HG03095 (cell line): ENCODE results near the gene CTNNA2.

Experiments used
- ATAC-seq: cut with Tn5 transposase; IDR thresholded peaks from one replicate; pipeline ENCODE4 v1.9.1; 2021; ENCODE audit warnings: moderate library complexity; ENCODE audit not compliant: unreplicated experiment

Gene CTNNA2

GRCh38 chr2:79846878-79847277 is 334.0 kb downstream of the CTNNA2 start:
- no peak for ATAC-seq

DNA sequence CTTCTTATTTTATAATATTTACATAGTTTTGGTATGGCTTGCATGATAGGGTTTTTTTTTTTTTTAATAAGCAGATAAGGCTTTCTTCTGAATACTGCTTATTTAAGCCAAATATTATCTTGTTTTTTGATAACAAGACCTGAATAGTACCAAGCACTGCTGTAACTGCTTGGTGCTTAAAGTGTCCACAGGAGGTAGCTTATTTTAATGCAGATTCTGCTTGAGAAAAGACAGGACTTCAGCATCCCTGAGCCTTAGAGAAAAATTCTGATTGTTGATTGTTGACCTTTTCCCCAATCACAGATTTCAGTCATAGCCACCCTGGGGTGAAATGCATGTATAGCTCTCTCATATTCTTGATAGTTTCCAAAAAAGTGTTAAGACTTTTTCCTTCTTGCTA is 336.4 kb downstream of the CTNNA2 start:
- no peak for ATAC-seq

GRCh38 chr2:79849949-79850348 is 337.1 kb downstream of the CTNNA2 start:
- no peak for ATAC-seq

DNA sequence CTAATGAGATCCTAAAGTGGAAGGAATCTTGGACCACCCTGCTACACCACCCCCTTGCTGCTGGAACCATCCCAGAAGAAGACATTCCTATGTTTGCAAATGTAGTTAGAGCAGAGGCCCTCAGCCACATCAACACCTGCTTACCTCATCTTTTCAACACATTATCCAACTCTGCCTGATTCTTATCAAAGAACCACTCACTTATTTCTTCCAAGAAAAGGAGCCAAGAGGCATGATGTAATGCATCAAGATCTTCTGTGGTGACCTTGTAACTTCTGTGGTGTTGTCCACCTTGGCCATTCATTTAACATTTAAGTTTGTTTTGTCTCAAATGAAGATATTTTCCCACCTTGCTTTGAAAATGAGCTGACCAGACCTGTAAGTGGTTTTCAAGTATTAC is 338.1 kb downstream of the CTNNA2 start:
- ATAC-seq, result no peak

GRCh38 chr2:79855264-79856006 is 342.6 kb downstream of the CTNNA2 start:
- ATAC-seq, result no peak

- ATAC-seq, result no peak
Measured at GRCh38 chr2:79857888-79858287, 345.0 kb downstream of the CTNNA2 start.

GRCh38 chr2:79860228-79861058 is 347.6 kb downstream of the CTNNA2 start:
- ATAC-seq, result no peak

- no peak for ATAC-seq
Measured at GRCh38 chr2:79861059-79861374, 348.2 kb downstream of the CTNNA2 start.

DNA sequence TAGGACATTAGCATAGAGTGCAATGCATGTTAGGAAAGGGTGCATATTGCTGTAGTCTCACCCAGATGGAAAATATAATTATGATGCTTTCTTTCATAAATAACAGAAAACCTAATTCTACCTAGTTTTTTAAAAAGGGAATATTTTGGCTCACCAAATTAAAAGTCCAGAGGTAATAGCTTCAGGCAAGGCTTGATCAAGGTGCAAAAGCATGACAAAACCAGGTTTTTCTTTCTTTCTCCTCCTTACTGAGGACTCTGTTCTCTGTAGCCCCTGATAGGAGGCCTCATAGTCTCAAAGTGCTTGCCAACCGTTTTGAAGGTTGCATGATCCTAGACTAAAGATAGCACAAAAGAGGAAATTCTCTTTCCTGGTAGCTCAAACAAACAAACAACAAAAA is 349.9 kb downstream of the CTNNA2 start:
- ATAC-seq, result no peak

DNA sequence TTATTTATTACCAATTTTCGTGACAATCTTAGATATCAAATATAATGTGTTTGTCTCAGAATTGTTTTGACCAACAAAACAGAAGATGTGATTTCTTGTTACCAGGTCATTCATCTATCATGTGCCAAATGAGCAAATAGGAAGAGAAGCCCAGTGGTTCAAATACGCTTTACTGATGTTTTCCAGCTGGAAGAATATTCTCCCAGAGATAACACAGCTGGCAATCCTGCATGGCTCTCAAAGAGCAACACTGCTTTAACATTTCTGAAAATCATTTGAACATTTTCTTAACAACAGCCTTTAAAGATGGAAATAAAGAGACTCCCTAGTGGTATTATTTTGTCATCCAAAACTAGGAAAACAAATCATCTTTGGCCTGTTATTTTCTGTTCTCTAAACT is 359.8 kb downstream of the CTNNA2 start:
- ATAC-seq, result no peak

DNA sequence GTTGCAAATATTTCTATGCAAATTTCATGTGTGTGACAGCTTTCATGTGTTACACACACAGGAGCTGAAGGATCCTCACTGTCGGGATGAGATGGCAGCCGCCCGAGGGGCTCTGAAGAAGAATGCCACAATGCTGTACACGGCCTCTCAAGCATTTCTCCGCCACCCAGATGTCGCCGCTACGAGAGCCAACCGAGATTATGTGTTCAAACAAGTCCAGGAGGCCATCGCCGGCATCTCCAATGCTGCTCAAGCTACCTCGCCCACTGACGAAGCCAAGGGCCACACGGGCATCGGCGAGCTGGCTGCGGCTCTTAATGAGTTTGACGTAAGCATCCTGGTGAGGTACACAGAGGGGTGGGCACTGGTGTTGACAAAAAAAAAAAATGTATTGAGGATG is 361.2 kb downstream of the CTNNA2 start:
- ATAC-seq, result no peak

DNA sequence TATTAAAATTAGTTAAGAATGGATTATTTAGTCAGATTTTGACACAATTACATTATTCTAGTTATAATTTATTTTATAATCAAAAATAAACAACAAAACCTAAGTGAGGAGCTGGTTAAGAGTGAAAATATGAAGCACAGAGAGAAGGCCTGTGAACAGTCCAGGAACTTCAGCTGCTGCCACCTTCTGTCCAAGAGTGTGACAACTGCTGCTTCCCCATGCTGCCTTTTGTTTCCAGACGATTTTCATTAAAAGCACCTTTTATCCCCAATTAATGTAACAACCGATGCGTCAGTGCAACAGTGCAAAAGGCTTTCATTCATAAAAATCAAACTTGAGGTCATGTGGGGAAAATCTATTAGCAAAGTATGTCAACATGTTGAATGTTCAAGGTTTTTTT is 363.6 kb downstream of the CTNNA2 start:
- no peak for ATAC-seq

- no peak for ATAC-seq
Measured at GRCh38 chr2:79882548-79882947, 369.7 kb downstream of the CTNNA2 start.

GRCh38 chr2:79887747-79888374 is 375.0 kb downstream of the CTNNA2 start:
- ATAC-seq, result no peak

DNA sequence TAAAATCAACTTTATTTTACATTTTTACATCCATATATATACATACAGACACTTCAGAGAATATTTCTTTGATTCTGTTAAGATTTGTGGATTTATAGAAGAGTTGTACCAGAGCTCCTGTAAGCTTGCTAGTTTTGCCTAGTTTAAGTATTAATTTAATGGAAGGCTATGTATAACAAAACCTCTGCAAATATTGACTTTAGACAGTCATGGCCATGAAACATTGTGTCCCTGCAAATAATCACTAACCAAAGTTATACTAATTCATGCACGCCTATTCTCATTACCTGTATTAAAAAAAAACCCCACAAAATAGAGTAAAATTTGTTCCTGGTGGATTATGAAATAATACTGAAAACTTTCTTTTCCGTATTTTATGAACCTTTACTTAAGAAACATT is 379.3 kb downstream of the CTNNA2 start:
- ATAC-seq, result no peak

DNA sequence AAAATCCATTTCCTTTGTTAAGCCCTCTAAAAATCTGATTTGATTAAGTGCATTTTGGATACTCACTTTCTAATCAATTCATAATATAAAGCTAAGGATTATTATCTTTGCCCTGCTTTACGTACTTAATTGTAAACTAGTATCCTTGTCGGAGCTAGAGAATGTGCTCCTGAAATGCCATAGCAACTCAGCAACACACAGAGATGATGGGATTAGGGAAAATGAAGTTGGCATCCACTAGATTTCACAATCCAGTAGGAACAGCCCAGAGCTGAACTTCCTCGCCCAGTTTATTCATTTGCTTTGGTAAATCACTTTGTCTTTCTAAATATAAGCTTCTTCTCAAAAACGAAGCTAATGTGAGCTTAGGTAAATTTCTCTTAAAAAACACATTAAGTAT is 386.3 kb downstream of the CTNNA2 start:
- ATAC-seq, result no peak

DNA sequence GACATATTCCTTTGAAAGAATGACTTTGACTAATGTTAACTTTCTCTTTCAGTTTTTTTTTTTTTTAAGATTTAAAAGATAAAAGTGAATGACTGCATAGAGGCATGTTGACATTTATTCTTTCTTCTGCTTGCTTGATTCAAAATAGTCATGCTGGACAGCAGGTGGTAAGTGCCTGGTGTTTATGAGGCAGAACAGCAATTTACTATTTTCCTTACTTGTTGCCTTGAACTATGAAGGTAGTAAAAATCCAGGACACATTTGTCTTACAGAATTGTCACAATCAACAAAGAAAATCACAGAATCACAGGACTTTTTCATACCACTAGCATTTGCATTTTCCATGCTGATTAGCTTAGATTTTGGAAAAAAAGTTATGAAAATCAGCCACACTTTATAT is 388.3 kb downstream of the CTNNA2 start:
- ATAC-seq, result no peak

DNA sequence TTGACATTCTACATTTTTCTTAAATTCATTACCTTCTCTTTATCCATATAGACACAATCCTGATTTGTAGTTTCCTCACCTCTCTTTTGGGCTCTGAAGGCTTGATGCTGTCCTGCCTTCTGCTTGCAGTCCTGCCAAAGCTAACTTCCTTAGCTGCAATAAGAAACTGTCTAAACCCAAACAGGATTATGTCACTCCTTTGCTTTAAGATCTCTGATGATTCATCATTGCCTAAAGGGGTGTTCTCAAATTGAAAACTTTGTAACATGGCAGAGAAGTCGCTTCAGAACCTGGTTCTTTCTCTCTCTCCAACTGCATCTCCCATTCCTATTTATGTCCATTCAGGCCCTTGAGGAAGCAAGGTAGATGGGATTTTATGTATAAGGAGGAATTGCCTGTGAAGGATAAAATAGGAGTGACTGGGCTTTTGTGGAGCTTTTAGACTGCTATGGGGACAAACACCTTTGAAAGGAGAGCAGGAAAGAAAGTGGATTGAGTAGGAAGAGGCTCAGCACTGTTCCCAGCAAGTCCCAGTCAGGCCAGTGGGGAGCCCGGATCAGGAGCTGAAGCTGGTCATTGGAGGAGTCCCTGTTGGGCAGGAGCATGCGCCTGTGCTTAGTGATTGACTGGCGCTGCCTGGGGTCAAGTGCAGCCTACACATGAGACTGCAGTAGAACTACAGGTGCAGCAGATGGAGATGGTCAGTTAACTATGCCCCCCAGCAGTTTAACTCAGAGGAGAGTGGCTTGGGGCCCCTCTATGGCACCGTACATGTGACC is 390.6 kb downstream of the CTNNA2 start:
- ATAC-seq, result no peak

DNA sequence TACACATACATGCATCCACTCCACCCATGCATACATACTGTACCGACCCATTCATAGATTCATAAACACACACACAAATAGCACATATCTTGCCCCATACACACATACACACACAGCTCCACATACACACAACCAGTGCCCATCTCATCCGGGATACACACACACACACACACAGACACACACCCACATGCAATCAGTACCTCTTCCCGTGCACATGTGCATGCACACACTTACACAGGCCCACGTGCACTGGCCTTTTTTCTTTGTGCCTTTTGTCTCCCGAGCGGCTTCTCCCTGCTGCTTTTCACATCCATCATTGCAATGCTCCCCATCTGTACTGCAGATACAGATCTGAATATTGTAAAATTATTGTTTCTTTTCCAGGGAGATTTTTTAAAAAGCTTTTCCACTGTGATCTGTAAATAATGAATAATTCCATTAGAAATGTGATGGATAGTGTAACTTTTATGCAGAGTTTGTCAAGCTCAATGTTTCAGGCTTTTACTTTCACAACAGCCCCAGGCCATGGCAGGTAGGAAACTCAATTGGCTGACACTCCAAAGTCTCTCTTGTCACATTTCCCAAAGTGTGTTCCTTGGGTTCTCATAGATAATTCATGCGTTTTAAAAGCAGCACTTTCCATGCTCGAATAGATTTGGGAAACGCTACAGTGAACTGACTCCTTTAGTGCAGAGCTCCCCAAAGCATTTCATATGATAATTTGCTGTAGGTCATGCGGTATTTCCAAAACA is 393.5 kb downstream of the CTNNA2 start:
- ATAC-seq, result no peak

DNA sequence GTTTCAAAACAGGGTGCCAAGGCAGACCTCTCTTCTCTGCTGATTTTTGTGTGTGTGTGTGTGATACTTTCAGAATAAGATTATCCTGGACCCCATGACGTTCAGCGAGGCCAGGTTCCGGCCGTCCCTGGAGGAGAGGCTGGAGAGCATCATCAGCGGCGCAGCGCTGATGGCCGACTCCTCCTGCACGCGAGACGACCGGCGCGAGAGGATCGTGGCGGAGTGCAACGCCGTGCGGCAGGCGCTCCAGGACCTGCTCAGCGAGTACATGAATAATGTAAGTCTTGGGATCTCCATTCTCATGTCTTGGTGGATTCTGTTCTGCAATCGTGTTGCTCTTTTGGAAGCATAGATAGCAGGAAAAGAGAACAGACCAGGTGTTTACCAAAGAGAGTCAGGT is 396.7 kb downstream of the CTNNA2 start:
- no peak for ATAC-seq

DNA sequence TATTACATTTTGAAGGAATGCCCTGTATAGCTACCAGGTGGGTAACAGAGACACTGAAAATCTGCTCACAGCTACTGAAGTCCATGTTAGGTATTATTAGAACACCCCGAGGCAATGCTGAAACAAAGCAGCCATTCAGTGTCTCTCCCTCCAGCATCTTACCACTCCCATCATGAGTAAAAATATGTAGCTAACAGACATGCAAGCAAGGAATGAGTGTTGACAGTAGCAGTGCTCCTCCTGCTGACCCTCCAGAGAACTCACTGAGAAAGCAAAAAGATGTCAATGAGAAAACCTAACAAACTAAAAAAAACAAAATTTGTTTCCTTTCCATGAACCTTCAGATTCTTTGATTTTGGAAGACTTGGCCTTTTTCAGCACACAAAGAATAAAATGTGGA is 397.8 kb downstream of the CTNNA2 start:
- ATAC-seq, result no peak
